Measurements from ENCODE around the gene NCKAP5.

NCKAP5 gene

DNA sequence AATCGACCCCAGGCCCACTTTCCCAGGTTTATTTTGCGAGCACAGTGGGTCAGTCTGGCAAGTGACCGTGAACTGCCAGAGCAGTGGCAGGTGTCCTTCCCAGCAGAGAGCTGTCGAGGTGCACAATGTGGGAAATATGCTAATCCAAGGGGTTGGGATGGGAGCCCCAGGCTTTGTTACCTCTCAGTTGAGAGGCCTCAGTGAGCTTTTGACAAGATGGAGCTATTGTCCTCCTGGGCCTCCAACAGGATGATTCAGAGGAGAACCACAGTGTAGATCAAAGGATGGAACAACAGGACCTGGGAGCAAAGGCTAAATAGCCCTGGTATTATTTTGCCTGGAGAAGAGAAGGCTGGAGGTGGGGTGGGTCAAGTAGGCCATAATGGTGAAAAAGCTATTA lies 150.8 kb downstream of the NCKAP5 start:
- no peak for DNase-seq

DNA sequence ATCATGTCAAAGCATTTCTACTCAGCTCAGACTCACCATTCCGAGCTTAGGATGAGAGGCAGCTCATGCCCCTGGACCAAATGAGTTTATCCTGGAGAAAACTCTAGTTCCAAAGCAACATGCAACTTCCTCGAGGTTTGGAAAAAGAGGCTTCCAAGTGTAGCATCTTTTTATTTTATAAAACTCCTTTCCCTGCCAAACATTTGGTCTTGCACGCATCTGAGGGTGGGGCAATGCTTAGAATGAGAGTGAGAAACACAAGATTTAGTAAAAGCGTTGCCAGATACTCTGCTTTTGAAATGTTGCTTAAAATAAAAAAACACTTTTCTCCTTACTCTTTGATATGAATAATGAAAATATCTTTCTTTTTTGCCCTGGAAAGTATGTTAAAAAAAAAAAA lies 151.5 kb downstream of the NCKAP5 start:
- no peak for DNase-seq

DNA sequence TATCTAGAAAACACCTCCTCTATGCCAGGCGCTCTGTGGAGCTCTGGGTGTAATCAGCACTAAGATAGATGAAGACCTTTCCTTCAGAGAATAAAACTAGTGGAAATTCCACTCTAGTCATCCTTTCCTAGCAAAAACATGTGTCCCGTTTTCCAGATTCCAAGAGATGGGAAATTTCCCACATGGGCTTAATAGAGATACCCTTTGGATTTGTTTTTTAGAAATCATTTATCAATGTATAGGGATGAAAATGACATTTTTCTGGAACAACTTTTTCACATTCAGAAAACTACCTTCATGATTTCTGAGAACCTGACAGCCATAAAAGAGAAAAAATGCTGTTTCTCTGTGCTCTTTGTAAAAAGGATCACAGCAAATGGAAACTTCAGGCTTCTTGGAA lies 152.1 kb downstream of the NCKAP5 start:
- DNase-seq = no peak

DNA sequence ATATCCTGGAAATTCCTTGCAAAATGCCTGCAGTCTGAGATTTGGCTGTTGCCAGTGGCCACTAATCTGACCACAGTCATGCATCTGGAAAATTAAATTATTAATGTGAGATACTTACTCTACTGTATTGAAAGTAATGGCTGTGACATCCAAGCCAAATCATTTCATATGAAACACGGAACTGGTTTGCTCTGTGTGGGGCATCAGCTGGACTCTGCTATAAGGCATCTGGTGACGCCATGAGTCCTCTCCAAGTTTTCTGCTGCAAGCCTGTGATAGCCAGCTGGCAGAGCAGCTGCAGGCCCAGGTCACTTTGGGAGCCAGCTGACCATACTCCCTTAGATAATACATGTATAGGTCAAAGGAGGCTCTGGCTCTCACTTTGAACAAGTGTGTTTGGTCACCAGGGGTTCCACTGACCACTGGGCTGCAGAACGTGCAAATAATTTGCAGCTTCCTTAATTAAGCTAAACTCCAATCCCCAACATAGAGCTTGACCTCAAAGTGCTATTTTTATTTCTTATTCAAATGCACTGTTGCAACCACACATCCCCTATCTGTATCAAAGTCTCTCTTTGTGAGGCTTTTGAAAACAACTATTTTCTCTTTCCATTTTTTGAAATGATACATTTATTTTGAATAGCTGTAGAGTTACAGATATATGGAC lies 152.9 kb downstream of the NCKAP5 start:
- DNase-seq = no peak

DNA sequence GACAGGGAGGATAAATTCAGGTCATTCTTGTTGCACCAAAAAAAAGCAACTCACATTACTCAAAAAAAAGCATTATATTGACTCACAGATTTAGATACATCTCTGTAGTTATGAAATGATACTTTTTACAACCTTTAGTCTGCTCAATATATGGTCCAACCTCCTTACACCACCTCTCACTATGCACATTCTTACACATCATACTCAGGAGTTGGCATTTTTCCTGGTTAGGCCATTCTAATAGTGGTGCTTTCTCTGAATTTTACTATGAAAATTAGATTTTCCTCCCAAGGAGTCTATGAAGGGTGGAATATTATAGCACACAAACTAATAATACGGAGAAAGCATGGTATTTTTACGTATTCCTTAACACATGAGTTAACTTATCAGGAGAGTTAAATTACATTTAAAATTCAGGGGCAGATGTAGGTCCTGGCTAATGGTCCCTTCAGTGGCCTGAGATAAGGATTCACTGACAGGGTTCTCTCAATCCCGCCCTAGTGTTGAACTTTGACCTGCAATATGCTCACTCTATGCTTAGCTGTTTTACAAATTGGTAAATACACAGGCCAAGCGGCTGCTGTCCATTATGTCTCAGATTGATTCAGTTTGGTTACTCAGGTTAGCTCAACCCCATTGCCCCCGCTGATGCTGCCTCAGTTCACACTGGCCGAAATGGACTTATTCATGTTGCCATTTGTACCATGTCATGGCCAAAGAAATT lies 153.6 kb downstream of the NCKAP5 start:
- no peak for DNase-seq

DNA sequence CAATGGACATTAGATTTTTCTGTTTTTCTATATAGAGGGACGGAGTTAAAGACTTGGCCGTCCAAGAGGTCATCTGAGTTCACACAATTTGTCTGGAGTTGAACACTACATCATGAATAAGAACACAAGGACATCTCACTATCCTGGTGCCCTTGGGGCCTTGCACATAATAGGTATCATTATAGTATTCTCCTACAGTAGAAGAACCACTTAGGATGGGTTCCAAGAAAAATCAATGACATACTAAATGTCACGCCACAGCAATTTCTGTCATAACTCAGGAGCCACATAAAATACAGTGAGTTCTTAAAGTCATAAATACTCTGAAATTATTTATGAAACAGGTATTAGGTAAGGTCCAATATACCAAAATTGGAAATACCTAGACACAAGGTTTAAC lies 154.4 kb downstream of the NCKAP5 start:
- no peak for DNase-seq

DNA sequence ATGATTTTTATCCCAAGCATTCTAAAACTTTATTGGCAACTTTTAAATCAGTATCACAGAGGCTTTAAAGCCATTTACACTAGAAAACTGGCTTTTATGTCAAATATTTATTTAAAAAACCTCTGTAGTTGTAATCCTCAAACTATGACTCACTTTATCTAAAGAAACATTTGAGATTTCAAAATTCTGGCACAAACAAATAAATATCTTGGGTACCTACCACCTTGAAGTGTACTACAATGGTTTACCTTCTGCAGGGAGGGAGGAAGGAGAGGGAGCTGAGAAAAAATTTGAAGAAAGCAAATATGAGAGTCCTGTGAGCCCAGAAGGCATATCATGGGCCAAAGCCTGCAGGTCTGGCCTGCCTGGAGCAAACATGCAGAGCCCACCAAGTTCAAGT lies 155.6 kb downstream of the NCKAP5 start:
- DNase-seq = no peak

DNA sequence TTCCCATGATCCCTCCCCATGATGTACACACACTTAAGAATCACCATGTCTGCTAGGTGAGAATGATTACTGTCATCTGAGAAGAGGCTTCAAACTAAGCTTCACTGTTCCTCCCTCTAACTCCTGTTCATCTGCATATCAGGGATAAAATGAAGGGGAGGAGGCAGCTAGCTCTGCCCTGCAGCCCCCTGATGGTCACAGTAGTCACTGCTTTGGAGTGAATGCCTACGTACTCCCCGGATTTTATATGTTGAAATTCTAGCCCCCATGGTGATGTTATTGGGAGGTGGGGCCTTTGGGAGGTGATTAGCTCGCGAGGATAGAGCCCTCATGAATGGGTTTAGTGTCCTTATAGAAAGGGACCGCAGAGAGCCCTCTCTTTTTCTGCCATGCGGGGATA lies 156.4 kb downstream of the NCKAP5 start:
- DNase-seq = no peak

DNA sequence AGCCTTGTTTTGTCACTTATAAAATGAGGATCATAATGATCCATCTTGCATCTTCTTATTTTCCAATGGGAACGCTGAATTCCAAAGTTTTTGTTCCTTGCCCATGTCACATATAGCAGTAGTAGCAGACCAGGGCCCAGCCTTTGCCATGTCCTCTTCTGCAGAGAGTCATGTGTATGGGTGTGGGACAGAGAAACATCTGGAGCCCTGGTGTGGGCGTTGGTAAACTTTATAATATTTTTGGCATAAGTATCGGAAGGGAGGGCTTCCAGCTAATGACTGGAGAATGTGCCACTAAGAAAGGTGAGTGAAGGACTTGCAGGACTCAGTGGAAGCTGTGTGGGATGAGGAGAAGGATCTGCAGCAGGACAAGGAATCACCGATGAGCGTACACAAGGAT lies 157.2 kb downstream of the NCKAP5 start:
- DNase-seq = no peak

DNA sequence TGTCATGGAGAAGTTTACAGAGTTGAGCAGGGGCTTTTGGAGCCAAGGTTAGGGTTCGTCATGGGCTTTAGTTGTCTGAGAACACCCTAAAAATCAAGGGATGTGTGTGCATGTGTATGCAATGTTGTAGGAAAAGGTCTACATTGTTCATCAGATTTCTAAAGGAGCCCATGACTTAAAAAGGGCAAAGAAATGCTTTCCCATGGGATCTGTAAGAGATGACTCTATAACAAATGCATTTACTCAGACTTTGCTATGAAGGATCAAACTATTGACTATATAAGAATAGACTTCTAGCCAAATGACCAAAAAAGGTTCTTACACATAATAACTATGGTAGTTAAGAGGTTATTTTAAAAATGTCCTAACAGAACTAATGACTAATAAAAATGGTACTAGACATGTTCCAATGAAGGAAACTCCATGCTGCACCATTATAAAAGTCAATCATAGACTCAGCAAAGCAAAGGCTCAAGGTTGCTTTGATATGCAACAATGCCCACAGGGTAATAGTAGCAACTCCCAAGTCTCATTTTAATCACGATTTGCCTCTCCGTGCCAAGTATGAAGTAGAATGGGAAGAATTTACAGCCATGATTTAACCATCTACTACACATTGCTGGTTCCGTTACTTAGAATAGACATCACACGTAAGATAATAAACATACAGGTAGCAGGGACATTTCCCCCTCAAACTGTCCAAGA lies 158.5 kb downstream of the NCKAP5 start:
- no peak for DNase-seq

DNA sequence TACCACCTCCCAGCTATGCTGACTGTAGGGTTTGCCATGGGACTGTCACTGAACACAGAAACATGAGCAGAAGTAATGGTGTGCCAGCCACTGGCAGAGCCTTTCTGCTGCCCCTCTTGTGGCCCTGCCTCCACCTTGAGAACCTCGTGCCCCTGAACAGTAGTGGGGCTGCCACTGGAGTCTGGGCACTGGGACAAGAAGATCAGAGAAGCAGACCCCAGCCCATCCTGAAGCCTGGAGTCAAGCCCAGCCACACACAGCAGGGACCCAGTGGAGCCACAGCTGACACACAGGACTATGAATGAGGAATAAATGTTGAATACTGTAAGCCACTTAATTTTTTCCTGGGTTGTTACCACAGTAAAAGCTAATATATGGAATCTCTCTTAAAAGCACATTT lies 159.6 kb downstream of the NCKAP5 start:
- no peak for DNase-seq

DNA sequence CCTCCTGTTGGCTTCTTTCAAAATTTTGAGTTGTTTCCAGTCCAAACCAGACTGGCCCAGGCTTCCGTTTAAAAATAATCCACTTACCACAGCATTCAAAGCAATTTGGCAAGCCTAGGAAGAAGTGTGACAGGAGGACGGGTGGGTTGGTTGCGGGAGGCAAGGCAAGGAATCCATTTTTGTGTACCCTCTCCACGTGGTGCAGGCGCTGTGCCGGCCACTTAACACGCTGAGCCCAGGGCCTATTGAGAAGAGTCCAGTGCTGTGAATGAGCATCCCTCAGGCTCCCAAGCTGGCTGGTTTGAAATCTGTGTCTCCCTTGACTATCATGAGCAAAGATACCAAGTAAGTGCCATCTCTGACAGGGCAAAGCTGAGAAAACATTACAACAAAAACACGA lies 160.9 kb downstream of the NCKAP5 start:
- DNase-seq = no peak

DNA sequence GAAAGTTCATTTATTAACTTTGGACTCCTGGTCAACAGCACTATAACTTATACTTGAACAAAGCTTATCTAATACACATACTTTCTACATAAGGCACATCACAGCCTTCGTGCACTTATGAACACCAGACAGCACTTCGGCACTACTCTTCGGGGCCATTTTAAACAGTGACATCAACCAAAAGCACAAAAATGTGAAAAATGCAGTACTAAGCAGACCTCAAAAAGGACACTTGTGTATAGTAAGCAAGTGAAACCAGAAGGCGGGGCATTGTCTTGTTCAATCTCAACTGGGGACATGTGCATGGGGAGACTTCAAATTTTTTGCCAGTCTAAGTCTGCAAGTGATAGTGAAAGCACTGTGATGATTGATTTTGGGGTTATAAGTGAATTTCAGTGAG lies 163.0 kb downstream of the NCKAP5 start:
- no peak for DNase-seq

DNA sequence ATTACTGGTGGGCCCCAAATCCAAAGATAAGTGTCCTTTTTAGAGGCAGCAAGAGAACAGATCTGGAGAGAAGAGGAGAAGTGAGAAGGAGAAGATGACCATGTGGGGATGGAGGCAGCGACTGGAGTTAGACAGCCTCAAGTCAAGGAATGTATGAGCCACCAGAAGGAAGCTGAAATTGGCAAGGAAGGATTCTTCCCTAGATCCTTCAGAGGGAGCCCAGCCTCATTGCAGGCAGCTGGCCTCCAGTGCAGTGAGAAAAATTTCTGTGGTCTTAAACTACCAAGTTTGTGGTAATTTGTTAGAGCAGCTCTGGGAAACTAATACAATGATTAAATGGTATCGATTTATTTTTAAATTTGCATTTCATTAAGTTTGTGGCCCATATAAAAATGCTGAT lies 167.9 kb downstream of the NCKAP5 start:
- no peak for DNase-seq

DNA sequence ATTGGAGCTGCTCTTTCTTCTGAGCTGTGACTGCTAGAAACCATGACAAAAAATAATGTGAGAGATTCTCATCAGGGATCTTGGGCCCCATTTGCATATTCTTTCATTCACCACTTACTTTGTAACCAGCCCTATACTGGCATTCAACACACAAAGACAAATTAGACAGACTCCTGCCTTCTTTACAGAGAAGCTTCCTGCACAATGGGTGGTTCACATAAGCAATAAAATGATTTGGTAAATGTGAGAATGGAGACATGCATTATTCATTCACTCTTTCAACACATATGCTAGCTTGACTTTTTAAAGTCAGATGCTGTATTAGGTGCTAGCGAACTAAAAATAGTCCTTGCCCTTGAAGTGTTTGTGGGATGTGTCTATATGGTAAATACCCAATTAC lies 174.4 kb downstream of the NCKAP5 start:
- no peak for DNase-seq

DNA sequence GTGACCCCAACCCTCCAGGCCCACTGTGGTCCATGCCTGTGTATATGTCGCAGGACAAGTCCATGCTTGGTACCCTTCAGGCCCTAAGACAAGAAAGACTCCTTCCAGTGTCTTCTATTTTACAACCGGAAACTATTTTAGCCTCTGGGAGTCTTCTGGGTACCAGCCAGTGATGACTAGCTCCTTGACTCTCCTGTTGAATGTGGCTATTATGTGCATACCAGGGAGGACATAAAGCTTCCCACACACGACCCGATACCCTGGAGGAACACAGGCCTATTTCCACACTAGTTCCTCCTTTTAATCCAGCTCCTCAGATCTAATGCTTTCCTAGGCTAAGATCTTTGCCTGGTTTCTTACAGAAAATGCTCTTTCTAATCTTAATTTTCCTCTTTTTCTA lies 178.1 kb downstream of the NCKAP5 start:
- DNase-seq = no peak

DNA sequence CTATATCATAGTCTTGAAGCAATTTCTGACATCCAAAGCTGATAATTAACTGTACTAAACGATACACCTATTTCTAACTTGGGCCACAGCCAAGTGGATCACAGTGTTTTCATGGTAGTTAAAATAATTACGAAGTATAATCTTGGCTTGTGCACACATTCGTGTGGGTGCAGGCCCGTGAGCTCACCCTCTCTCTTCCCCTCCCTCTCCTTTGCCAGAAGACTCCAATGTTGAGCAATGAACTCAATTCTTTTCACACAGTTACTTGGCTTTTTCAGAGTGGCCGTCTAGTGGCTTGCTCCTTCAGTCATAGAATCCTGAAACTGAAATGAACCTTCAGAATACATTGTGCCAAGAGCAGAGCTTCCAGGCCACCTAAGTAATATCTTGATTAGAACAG lies 178.7 kb downstream of the NCKAP5 start:
- DNase-seq = peak; percentile 18

DNA sequence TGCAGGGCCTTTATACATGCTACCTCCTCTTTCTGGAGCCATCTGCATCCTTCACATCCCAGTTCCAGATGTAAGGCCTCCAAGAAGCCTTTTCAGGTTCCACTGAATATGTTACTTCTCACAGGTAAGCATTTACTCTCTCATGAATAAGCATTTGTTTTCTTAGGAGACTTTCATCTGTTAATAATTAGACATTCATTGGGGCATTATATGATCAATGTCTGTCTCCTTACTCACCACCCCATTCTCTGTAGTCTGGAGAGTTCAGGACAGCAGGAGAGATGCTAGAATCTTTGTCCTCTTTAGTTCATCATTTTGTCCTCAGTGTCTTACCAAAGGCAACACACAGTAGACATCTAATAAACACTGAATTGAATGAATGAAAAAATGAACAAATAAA lies 185.7 kb downstream of the NCKAP5 start:
- DNase-seq = no peak

DNA sequence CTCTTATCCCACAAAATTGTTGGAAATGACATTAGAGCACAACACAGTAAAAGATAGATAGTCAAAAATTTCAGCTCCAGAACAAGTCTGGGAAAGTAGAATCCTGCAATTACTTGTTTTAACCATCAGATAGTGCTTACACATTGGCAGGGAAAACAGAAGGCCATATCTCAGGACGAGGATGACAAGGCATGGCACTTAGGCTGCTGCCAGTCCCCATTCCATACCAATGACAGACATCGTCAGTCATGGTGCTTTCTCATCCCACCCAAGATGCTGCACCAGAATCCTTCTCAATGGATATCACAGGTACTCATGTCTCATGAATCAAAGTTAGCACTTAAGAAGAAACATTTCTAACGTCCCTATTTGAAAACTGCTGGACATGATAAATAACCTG lies 187.3 kb downstream of the NCKAP5 start:
- no peak for DNase-seq

DNA sequence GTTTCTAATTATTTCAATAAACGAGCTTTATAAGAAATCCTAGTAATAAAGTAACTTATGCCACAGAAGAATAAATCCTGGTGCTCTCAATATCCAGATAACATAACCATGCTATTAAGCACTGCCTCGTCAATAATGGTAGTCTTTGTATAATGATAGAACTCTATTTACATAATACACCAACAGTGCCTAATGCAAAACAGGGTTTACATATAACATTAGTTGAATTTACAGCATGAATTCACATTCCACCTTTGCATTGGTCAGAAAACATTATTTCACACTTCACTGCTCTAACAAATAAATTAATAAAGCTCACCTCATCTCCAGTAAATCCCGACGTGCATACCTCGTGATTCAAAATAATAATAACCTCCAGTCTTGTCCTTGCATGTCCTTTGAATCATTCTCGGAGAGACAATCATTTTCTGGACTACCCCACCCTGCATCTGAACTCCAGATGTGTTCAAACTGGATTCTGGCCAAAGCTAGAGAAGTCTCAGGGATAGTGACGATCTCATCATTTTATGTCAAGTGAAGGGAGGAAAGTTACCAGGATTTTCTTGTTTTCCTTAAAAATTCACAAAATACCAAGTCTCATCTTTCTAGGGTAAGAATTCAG lies 189.2 kb downstream of the NCKAP5 start:
- DNase-seq = no peak

DNA sequence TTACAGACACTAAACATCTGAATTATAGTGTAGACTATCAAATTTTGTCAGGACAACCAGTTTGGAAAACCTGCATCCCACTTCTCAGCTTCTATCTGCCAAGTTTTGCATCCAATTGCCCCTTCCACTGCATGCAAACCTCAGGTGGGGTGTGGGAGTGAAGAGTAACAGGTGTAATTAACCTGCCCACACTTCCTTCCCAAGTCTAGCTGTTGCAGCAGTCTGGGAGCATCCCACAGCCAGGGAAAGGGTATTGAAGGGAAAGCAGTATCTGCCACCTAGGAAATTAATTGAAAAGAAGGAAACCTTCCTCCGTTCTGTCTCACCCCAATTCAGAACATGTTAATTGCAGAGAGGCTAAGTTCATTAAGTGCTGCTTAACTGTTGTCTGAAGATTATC lies 189.9 kb downstream of the NCKAP5 start:
- DNase-seq = no peak

DNA sequence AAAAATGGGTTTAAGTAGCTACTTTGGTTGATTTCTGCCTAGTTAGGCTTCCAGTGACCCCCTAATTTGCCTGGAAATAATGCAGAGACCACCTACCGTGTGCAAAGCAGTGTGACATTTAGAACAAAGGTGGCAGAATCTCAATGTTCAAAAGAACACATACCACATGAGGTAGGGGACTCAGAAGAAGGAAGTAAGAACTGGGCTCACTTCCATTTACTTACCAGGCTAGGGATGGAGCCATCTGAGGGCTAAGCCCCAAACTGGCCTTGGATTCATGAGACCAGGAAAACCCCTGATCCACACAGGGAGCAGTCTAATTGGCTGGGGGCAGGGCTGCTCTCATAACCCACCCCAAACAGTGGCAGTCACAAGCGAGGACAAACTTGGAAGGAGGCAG lies 190.7 kb downstream of the NCKAP5 start:
- DNase-seq = no peak

DNA sequence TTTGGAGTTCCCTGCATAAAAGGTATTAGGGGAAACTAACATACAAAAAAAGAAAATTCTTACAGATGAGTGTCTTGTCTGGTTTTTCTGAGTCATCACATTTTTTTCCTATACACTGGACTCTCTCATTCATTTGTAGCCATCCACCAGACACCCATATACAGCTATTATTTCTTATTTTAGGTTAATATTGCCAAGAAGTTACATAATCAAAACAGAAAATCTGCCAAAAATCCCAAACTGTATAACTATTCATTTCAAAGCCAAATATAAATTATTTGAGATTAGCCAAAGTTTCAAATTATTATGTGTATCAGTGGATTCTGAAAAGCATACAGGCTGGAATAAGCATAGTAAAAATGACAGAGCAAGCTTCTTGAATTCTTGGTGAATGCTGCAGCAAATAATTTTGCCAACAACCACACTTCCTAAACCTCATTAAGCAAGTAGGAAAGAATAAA lies 191.2 kb downstream of the NCKAP5 start:
- no peak for DNase-seq

DNA sequence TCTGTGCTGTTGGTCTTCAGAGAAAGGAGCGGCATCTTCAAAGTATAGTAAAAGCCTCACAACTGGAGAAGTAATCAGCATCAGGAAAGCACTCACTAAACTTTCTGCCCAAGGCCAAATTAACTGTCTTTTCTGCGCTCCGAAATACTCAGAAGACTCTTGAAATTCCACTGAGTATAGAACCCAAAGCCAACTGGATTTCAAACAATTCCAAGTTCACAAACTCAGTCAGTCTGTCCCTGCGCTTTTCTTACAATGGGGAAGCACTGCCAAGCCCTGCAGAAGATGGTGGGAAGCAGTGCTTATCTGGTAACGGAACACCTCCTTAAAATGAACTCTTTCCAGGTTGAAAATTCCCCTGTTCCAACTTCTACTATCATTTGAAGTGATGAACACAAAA lies 193.5 kb downstream of the NCKAP5 start:
- DNase-seq = no peak

All from NCI-H69 (cell line).